Transverse colon (tissue), 4 donors: Measurements from ENCODE around the gene LPCAT3. TPM values are rescaled to one million over a fixed set of nuclear protein-coding genes. Genes with fewer than 3 reads are reported as not detected.

Experiments used
- DNase-seq: peaks from one replicate; pipeline ENCODE4 v3.0.0-alpha.2; 2019
- H3K27ac ChIP-seq, 4 donors: fragments of 200-600 bp; sonication (generic); 2 replicates each; pipeline ENCODE4 v1.5.1; 2016 to 2018; ENCODE audit warnings: inconsistent platforms in 4 of 4
- H3K27me3 ChIP-seq: fragments of 200-600 bp; sonication (generic); 2 replicates; pipeline ENCODE4 v1.5.1; 2017; ENCODE audit warnings: inconsistent platforms
- H3K36me3 ChIP-seq, 4 donors: fragments of 200-600 bp; sonication (generic); 2 replicates each; pipeline ENCODE4 v1.5.1; 2017 to 2019; ENCODE audit warnings: inconsistent platforms in 4 of 4
- H3K4me1 ChIP-seq, 4 donors: fragments of 200-600 bp; sonication (generic); 2 replicates each; pipeline ENCODE4 v1.5.1; 2017 to 2020; ENCODE audit warnings: inconsistent platforms in 4 of 4
- H3K4me3 ChIP-seq, 4 donors: fragments of 200-600 bp; sonication (generic); 1 replicate in 1 of 4; 2 replicates in 3 of 4; pipeline versions ENCODE4 v1.5.1 to v1.6.1; 2017 to 2019; ENCODE audit warnings: inconsistent platforms in 4 of 4
- H3K9me3 ChIP-seq, 2 donors: fragments of 200-600 bp; sonication (generic); 2 replicates each; pipeline ENCODE4 v1.5.1; 2017 to 2019; ENCODE audit warnings: inconsistent platforms in 2 of 2
- EP300 ChIP-seq: sonication (generic); formaldehyde crosslinking; IDR thresholded peaks from one replicate; pipeline ENCODE4 v1.6.1; 2017; ENCODE audit warnings: antibody characterized with exemption, low read depth
- POLR2A ChIP-seq: fragments of 450-650 bp; IDR thresholded peaks from one replicate; pipeline ENCODE4 v1.6.1; 2016; ENCODE audit warnings: antibody characterized with exemption, mild to moderate bottlenecking, moderate library complexity
- POLR2AphosphoS5 ChIP-seq, 3 donors: sonication (generic); formaldehyde crosslinking; IDR thresholded peaks; one replicate each; pipeline ENCODE4 v1.6.1; 2016; ENCODE audit warnings: antibody characterized with exemption in 3 of 3
- WGBS, 2 donors: methylation state at CpG; one replicate each; pipeline ENCODE4 v1.1.5; 2018; ENCODE audit warnings: low coverage in 1 of 2; 5-methylcytosine and 5-hydroxymethylcytosine counted together
- in situ Hi-C, 4 donors: fragments of 200-750 bp; cut with MboI; loops; one replicate each; pipeline versions ENCODE4 v1.15.0 to v1.15.1; 2017; ENCODE audit warnings: low sequenced_read_pairs in 3 of 4, low pct_ligation_motif_present in 1 of 4, low pct_unique_long_range_greater_than_20kb in 1 of 4
- intact Hi-C: fragments of 100-400 bp; cut with DNase I; formaldehyde crosslinking; loops from one replicate; pipeline ENCODE4 v1.15.1; 2023; ENCODE audit warnings: low total_unique reads
- total RNA-seq, 4 donors: library from RNA; depleted of rRNA; stranded (reverse); fragments of >200 nt; gene quantifications; one replicate each; pipeline ENCODE4 v1.1.0, GENCODE V29; 2016
- TF ChIP-seq, protein P1 (sequence below), 5 experiments: fragments of 200-600 bp in 3 of 5; fragments of 450-650 bp in 2 of 5; sonication (generic) in 3 of 5; IDR thresholded peaks; 1 replicate in 2 of 5; 2 replicates in 3 of 5; pipeline ENCODE4 v1.5.1; 2016 to 2017; ENCODE audit warnings: antibody characterized with exemption in 5 of 5, inconsistent platforms in 3 of 5, mild to moderate bottlenecking in 2 of 5, moderate library complexity in 1 of 5

LPCAT3 gene
- total RNA-seq, 4 donors from 2014 or later, result 56.1 to 271 (median 111) TPM

GRCh38 chr12:7009512-7009911 is 8.8 kb downstream of the LPCAT3 start:
- no peak for TF ChIP-seq POLR2AphosphoS5 (IDR thresholded peaks at IDR 0.05)
- TF ChIP-seq, protein P1, sequence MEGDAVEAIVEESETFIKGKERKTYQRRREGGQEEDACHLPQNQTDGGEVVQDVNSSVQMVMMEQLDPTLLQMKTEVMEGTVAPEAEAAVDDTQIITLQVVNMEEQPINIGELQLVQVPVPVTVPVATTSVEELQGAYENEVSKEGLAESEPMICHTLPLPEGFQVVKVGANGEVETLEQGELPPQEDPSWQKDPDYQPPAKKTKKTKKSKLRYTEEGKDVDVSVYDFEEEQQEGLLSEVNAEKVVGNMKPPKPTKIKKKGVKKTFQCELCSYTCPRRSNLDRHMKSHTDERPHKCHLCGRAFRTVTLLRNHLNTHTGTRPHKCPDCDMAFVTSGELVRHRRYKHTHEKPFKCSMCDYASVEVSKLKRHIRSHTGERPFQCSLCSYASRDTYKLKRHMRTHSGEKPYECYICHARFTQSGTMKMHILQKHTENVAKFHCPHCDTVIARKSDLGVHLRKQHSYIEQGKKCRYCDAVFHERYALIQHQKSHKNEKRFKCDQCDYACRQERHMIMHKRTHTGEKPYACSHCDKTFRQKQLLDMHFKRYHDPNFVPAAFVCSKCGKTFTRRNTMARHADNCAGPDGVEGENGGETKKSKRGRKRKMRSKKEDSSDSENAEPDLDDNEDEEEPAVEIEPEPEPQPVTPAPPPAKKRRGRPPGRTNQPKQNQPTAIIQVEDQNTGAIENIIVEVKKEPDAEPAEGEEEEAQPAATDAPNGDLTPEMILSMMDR (IDR thresholded peaks at IDR 0.05), result no peak
- TF ChIP-seq POLR2A, result no peak
- TF ChIP-seq EP300, result no peak
- DNase-seq, result no peak
- no peaks in the 10 kb centered on the region for H3K36me3 ChIP-seq
- intact Hi-C loops (no loop called here), in situ Hi-C loops (no loop called here)
- no peaks in the 10 kb centered on the region for H3K9me3 ChIP-seq
- peaks cover 0 to 11% (median 6%) of the 10 kb centered on the region in 4 donors for H3K4me1 ChIP-seq
- no peaks in the 10 kb centered on the region for H3K27me3 ChIP-seq
- no peak overlapping the region for H3K27ac ChIP-seq
- H3K4me3 ChIP-seq, result no peak overlapping the region

- Histone ChIP-seq H3K4me3 (no peak overlapping the region), H3K4me1 (peaks cover 0 to 13% (median 7%) of the 10 kb centered on the region in 4 donors), H3K27me3 (no peaks in the 10 kb centered on the region), H3K9me3 (no peaks in the 10 kb centered on the region), H3K36me3 (no peaks in the 10 kb centered on the region), H3K27ac (no peak overlapping the region)
- in situ Hi-C loops, result no loop called here
- DNase-seq, result no peak
- intact Hi-C loops, result no loop called here
- TF ChIP-seq, protein P1 (IDR thresholded peaks at IDR 0.05), result no peak
- TF ChIP-seq POLR2A (no peak), EP300 (no peak), POLR2AphosphoS5 (IDR thresholded peaks at IDR 0.05) (no peak)
- 95 to 100% methylated on average over 2 of the region's 2 CpGs for WGBS, 2 donors
Observed at GRCh38 chr12:7008864-7009263, 9.4 kb downstream of the LPCAT3 start.

DNA sequence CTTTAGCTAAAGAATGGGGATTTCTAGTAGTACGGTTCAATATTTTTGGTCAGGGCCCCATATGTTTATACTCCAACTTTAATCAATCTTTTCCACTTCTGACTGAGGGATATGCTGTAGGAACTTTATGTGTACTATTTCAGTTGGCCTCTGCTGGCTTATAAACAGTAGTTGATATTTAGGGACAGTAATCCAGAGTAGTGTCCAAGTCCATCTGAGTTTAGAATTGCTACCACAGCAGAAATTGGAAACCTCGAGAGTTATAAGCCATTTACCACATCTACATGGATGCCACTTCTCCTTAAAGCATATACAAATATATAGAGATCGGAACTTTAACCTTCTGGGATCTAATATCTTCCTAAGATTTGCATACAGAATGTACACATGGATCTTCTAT is 11.6 kb downstream of the LPCAT3 start:
- Histone ChIP-seq H3K4me3 (no peak overlapping the region), H3K27me3 (no peaks in the 10 kb centered on the region), H3K27ac (no peak overlapping the region), H3K4me1 (peaks cover 0 to 13% (median 7%) of the 10 kb centered on the region in 4 donors), H3K9me3 (no peaks in the 10 kb centered on the region), H3K36me3 (no peaks in the 10 kb centered on the region)
- intact Hi-C loops (no loop called here), in situ Hi-C loops (no loop called here)
- 89 to 95% methylated on average over 3 of the region's 3 CpGs for WGBS, 2 donors
- TF ChIP-seq, protein P1 (IDR thresholded peaks at IDR 0.05), result no peak
- TF ChIP-seq EP300, result no peak
- no peak for TF ChIP-seq POLR2AphosphoS5 (IDR thresholded peaks at IDR 0.05)
- no peak for TF ChIP-seq POLR2A
- no peak for DNase-seq

DNA sequence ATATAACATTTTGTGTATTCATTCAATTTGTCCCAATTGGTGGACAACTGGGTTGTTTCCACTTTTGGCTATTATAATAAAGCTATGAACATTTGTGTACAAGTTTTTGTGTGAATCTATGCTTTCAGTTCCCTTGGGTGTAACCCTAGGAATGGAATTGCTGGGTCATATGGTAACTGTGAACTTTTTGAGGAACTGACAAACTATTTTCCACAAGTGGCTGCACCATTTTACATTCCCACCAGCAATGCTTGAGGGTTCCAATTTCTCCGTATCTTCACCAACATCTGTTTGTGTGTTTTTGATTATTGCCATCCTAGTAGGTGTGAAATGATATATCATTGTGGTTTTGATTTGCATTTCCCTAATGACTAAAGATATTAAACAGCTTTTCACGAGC is 13.0 kb downstream of the LPCAT3 start:
- Histone ChIP-seq H3K4me3 (no peak overlapping the region), H3K27ac (no peak overlapping the region), H3K27me3 (no peaks in the 10 kb centered on the region), H3K4me1 (peaks cover 0 to 11% (median 7%) of the 10 kb centered on the region in 4 donors), H3K36me3 (no peaks in the 10 kb centered on the region), H3K9me3 (no peaks in the 10 kb centered on the region)
- TF ChIP-seq POLR2AphosphoS5 (IDR thresholded peaks at IDR 0.05) (no peak), EP300 (no peak), POLR2A (no peak)
- TF ChIP-seq, protein P1 (IDR thresholded peaks at IDR 0.05), result no peak
- WGBS, 2 donors, result 72 to 77% methylated on average over 2 of the region's 2 CpGs
- DNase-seq, result no peak
- in situ Hi-C loops (no loop called here), intact Hi-C loops (no loop called here)
